ENCODE measurements around the gene LRFN2. TPM values are rescaled to one million over a fixed set of nuclear protein-coding genes. Genes with fewer than 3 reads are reported as not detected.

The LRFN2 gene
- total and polyA plus RNA-seq, 4 donors, result 0.01 to 0.06 TPM; not detected in 2

DNA sequence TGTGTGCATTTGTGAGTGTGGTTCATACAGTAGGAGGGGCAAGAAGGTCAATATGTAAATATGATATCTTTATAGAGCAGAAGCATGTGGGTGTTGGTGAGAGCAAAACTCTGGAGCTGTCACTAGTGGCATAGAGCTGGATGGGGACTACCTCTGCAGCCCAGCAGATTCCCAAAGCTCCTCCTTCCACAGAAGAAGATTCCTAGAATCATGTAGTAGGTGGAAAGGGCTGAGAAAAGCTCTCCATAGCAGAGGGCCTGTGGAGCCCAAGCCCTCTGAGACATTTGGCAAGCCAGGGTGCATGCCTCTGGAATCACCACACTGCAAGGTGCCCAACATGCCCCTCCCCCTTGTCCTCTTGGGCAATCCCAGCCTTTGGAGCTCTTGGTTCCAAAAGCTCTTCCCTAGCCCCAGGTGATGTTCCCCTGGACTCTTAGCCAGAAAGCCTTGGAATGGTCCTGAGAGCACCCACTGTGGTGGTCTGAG is 233.2 kb downstream of the LRFN2 start:
- H3K4me3 ChIP-seq, result no peak overlapping the region
- DNase-seq, result no peak
- TF ChIP-seq, protein P1, sequence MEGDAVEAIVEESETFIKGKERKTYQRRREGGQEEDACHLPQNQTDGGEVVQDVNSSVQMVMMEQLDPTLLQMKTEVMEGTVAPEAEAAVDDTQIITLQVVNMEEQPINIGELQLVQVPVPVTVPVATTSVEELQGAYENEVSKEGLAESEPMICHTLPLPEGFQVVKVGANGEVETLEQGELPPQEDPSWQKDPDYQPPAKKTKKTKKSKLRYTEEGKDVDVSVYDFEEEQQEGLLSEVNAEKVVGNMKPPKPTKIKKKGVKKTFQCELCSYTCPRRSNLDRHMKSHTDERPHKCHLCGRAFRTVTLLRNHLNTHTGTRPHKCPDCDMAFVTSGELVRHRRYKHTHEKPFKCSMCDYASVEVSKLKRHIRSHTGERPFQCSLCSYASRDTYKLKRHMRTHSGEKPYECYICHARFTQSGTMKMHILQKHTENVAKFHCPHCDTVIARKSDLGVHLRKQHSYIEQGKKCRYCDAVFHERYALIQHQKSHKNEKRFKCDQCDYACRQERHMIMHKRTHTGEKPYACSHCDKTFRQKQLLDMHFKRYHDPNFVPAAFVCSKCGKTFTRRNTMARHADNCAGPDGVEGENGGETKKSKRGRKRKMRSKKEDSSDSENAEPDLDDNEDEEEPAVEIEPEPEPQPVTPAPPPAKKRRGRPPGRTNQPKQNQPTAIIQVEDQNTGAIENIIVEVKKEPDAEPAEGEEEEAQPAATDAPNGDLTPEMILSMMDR (IDR thresholded peaks at IDR 0.05; ENCODE audit: control extremely low read depth, extremely low read depth), result no peak

GRCh38 chr6:40353197-40353966 is 233.8 kb downstream of the LRFN2 start:
- peaks cover 0 to 2% (median 0%) of the 10 kb centered on the region in 4 donors for H3K9me3 ChIP-seq (ENCODE audit: control insufficient read depth in 4 of 4, insufficient read depth in 3 of 4, low read length in 3 of 4)
- H3K9ac ChIP-seq (ENCODE audit: insufficient read depth in 1 of 2, low read length in 2 of 2), result no peak overlapping the region
- 80 to 88% methylated on average over 6 of the region's 6 CpGs for WGBS, 2 donors
- no peak overlapping the region for H3K4me3 ChIP-seq
- DNase-seq (no peak), ATAC-seq (ENCODE audit: insufficient read depth, low FRiP score) (no peak)
- H3K36me3 ChIP-seq (ENCODE audit: control insufficient read depth in 4 of 4, insufficient read depth in 4 of 4, low read length in 4 of 4), result no peaks in the 10 kb centered on the region
- TF ChIP-seq, protein P1 (IDR thresholded peaks at IDR 0.05; ENCODE audit: control extremely low read depth, extremely low read depth), result no peak
- peaks cover 0 to 2% (median 0%) of the 10 kb centered on the region in 5 donors for H3K4me1 ChIP-seq (ENCODE audit: control insufficient read depth in 5 of 5, insufficient read depth in 5 of 5, low read length in 5 of 5)
- H3K27me3 ChIP-seq (ENCODE audit: control insufficient read depth in 3 of 3, insufficient read depth in 3 of 3, low read length in 2 of 3), result no peaks in the 10 kb centered on the region
- no peak overlapping the region for H3K27ac ChIP-seq (ENCODE audit: low read depth in 1 of 2, low read length in 1 of 2)

More for the DNA sequence above, 233.2 kb downstream of the LRFN2 start:
- Histone ChIP-seq H3K4me1 (ENCODE audit: control insufficient read depth in 5 of 5, insufficient read depth in 5 of 5, low read length in 5 of 5) (peaks cover 0 to 2% (median 0%) of the 10 kb centered on the region in 5 donors), H3K27ac (ENCODE audit: low read depth in 1 of 2, low read length in 1 of 2) (no peak overlapping the region), H3K9me3 (ENCODE audit: control insufficient read depth in 4 of 4, insufficient read depth in 3 of 4, low read length in 3 of 4) (peaks cover 0 to 2% (median 0%) of the 10 kb centered on the region in 4 donors), H3K27me3 (ENCODE audit: control insufficient read depth in 3 of 3, insufficient read depth in 3 of 3, low read length in 2 of 3) (no peaks in the 10 kb centered on the region), H3K9ac (ENCODE audit: insufficient read depth in 1 of 2, low read length in 2 of 2) (no peak overlapping the region), H3K36me3 (ENCODE audit: control insufficient read depth in 4 of 4, insufficient read depth in 4 of 4, low read length in 4 of 4) (no peaks in the 10 kb centered on the region)
- ATAC-seq (ENCODE audit: insufficient read depth, low FRiP score), result no peak

DNA sequence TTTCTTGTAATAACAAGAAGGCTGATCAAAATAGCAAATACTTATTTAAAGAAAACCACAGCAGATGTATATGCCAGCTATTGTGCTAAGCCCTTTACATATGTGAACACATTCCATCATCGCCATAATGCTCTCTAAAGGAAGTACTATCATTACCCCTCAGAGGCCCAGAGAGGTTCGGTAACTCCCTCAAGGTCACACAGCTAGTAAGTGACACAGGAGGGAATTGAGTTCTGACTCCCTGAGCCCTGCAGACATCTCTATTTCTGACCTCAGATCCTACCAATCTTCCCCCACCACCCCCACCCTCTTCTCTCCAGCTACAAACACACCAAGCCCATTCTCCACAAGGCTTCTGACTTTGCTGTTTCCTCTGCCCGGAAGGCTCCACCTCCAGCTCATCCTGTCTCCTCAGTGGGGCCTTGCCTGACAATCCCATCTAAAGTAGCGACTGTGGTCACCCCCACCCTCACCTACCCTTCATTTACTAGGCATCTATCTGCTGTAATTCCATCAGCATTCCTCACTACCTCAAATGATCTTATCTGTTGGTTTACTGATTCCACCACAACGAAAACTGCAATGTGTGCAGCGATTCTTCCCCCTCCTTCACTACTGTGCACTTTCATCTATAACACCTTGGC is 234.5 kb downstream of the LRFN2 start:
- Histone ChIP-seq H3K4me3 (no peak overlapping the region), H3K9me3 (ENCODE audit: control insufficient read depth in 4 of 4, insufficient read depth in 3 of 4, low read length in 3 of 4) (peaks cover 0 to 2% (median 0%) of the 10 kb centered on the region in 4 donors), H3K36me3 (ENCODE audit: control insufficient read depth in 4 of 4, insufficient read depth in 4 of 4, low read length in 4 of 4) (no peaks in the 10 kb centered on the region), H3K4me1 (ENCODE audit: control insufficient read depth in 5 of 5, insufficient read depth in 5 of 5, low read length in 5 of 5) (peaks cover 0 to 2% (median 0%) of the 10 kb centered on the region in 5 donors), H3K27ac (ENCODE audit: low read depth in 1 of 2, low read length in 1 of 2) (no peak overlapping the region), H3K9ac (ENCODE audit: insufficient read depth in 1 of 2, low read length in 2 of 2) (no peak overlapping the region), H3K27me3 (ENCODE audit: control insufficient read depth in 3 of 3, insufficient read depth in 3 of 3, low read length in 2 of 3) (no peaks in the 10 kb centered on the region)
- ATAC-seq (ENCODE audit: insufficient read depth, low FRiP score) (no peak), DNase-seq (no peak)
- TF ChIP-seq, protein P1 (IDR thresholded peaks at IDR 0.05; ENCODE audit: control extremely low read depth, extremely low read depth), result no peak
- WGBS, 2 donors, result 70 to 79% methylated on average over 6 of the region's 6 CpGs

All from lung (tissue), 12 donors.